Transverse colon (tissue), 4 donors: Measurements from ENCODE around the gene PPP1CA.
A peak's percentile ranks its signal among the peaks of the same experiment; 100 is the strongest.

Source experiments
- POLR2A ChIP-seq: fragments of 450-650 bp; IDR thresholded peaks from one replicate; pipeline ENCODE4 v1.6.1; 2016; ENCODE audit warnings: antibody characterized with exemption, mild to moderate bottlenecking, moderate library complexity
- POLR2AphosphoS5 ChIP-seq, 3 donors: sonication (generic); formaldehyde crosslinking; IDR thresholded peaks; one replicate each; pipeline ENCODE4 v1.6.1; 2016; ENCODE audit warnings: antibody characterized with exemption in 3 of 3
- TF ChIP-seq, protein P1 (sequence below), 5 experiments: fragments of 200-600 bp in 3 of 5; fragments of 450-650 bp in 2 of 5; sonication (generic) in 3 of 5; IDR thresholded peaks; 1 replicate in 2 of 5; 2 replicates in 3 of 5; pipeline ENCODE4 v1.5.1; 2016 to 2017; ENCODE audit warnings: antibody characterized with exemption in 5 of 5, inconsistent platforms in 3 of 5, mild to moderate bottlenecking in 2 of 5, moderate library complexity in 1 of 5

DNA sequence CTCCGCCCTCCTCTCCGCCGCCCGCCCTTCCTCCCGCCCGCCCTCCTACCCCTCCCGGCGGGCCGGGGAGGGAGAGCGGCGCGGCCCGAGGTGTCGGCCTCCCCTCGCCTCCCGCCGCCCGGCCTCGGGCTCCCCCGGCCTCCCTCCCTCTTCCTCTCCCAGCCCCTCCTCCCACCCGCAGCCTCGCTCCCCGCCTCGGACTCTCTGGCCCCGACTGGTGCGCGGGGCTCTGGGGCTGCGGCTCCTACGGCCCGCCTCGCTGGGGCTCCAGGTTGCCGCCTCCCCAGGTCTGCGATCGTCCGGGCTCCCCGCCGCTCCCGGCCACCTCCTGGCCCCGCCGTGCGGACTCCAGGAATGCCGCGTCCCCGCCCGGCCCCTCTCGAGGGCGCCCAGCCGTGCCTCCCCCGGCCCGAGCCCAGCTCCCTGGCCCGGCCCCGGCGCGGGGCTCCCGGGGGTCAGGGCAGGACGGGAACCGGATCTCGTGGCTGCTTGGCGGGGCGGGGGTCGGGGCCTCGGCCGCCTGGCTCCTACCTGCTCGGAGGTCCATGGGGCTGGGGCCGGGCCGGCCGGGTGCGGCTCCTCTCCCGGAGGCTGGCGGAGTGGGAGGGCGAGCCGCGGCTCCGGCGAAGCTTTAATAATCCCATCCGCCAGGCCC, 28.5 kb downstream of the PPP1CA start, which contains the start of gene CLCF1:
- TF ChIP-seq, protein P1, sequence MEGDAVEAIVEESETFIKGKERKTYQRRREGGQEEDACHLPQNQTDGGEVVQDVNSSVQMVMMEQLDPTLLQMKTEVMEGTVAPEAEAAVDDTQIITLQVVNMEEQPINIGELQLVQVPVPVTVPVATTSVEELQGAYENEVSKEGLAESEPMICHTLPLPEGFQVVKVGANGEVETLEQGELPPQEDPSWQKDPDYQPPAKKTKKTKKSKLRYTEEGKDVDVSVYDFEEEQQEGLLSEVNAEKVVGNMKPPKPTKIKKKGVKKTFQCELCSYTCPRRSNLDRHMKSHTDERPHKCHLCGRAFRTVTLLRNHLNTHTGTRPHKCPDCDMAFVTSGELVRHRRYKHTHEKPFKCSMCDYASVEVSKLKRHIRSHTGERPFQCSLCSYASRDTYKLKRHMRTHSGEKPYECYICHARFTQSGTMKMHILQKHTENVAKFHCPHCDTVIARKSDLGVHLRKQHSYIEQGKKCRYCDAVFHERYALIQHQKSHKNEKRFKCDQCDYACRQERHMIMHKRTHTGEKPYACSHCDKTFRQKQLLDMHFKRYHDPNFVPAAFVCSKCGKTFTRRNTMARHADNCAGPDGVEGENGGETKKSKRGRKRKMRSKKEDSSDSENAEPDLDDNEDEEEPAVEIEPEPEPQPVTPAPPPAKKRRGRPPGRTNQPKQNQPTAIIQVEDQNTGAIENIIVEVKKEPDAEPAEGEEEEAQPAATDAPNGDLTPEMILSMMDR (IDR thresholded peaks at IDR 0.05): no peak
- TF ChIP-seq POLR2AphosphoS5 (IDR thresholded peaks at IDR 0.05) (peak in 2 of 3 donors; percentile 19 to 44), POLR2A (no peak)
